Measurements from ENCODE around the gene PDE4D.

The PDE4D gene

DNA sequence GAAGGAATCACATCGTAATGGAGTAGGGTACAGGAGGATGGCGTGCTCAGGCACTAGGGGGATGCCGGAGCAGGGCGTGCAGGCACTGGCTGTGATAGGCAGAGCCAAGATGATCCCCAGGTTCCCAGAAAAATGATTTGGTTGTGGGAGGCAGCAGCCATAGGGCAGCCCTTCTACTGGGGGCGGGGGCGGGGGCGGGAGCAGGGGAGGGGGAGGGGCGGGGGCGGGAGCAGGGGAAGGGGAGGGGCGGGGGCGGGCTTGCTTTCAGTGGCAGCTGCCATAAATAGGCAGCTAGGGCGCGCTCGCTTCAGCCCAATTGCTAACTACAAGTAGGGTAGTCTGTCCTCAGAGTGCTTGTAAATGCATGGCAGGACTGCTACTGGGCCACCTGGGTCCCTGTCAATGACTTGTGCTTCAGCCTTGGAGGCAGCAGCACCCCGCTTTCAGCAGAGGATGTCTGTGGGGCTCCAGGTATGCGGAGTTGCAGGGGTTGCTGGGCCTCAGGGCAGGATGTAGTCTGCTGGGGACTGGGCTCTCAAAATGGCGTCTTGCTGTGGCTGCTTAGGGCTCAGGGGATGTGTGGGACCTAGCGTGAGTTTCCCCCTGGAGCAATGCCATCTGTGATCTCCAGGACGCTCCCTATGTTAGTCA is 956.4 kb downstream of the PDE4D start:
- no peak for DNase-seq (ENCODE audit: low read depth in 1 of 2, low spot score in 1 of 2)
- Histone ChIP-seq H3K4me3 (replicated peaks; ENCODE audit: insufficient read depth, low read length) (no peak overlapping the region), H3K27ac (replicated peaks) (no peak overlapping the region), H3K27me3 (ENCODE audit: insufficient read depth, poor library complexity, severe bottlenecking) (no peaks in the 10 kb centered on the region)
- no peak for TF ChIP-seq SPI1 (IDR thresholded peaks at IDR 0.05; ENCODE audit: borderline replicate concordance, low read depth)
- TF ChIP-seq, protein P1, sequence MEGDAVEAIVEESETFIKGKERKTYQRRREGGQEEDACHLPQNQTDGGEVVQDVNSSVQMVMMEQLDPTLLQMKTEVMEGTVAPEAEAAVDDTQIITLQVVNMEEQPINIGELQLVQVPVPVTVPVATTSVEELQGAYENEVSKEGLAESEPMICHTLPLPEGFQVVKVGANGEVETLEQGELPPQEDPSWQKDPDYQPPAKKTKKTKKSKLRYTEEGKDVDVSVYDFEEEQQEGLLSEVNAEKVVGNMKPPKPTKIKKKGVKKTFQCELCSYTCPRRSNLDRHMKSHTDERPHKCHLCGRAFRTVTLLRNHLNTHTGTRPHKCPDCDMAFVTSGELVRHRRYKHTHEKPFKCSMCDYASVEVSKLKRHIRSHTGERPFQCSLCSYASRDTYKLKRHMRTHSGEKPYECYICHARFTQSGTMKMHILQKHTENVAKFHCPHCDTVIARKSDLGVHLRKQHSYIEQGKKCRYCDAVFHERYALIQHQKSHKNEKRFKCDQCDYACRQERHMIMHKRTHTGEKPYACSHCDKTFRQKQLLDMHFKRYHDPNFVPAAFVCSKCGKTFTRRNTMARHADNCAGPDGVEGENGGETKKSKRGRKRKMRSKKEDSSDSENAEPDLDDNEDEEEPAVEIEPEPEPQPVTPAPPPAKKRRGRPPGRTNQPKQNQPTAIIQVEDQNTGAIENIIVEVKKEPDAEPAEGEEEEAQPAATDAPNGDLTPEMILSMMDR (IDR thresholded peaks at IDR 0.05; ENCODE audit: insufficient read depth, low read length), result no peak
- no peak for TF ChIP-seq POLR2AphosphoS5 (IDR thresholded peaks at IDR 0.05; ENCODE audit: low read depth)
- no peak for TF ChIP-seq GABPA (IDR thresholded peaks at IDR 0.05; ENCODE audit: low read depth)
- TF ChIP-seq, protein P2, sequence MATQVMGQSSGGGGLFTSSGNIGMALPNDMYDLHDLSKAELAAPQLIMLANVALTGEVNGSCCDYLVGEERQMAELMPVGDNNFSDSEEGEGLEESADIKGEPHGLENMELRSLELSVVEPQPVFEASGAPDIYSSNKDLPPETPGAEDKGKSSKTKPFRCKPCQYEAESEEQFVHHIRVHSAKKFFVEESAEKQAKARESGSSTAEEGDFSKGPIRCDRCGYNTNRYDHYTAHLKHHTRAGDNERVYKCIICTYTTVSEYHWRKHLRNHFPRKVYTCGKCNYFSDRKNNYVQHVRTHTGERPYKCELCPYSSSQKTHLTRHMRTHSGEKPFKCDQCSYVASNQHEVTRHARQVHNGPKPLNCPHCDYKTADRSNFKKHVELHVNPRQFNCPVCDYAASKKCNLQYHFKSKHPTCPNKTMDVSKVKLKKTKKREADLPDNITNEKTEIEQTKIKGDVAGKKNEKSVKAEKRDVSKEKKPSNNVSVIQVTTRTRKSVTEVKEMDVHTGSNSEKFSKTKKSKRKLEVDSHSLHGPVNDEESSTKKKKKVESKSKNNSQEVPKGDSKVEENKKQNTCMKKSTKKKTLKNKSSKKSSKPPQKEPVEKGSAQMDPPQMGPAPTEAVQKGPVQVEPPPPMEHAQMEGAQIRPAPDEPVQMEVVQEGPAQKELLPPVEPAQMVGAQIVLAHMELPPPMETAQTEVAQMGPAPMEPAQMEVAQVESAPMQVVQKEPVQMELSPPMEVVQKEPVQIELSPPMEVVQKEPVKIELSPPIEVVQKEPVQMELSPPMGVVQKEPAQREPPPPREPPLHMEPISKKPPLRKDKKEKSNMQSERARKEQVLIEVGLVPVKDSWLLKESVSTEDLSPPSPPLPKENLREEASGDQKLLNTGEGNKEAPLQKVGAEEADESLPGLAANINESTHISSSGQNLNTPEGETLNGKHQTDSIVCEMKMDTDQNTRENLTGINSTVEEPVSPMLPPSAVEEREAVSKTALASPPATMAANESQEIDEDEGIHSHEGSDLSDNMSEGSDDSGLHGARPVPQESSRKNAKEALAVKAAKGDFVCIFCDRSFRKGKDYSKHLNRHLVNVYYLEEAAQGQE (IDR thresholded peaks at IDR 0.05; ENCODE audit: insufficient replicate concordance, low read depth), result no peak

DNA sequence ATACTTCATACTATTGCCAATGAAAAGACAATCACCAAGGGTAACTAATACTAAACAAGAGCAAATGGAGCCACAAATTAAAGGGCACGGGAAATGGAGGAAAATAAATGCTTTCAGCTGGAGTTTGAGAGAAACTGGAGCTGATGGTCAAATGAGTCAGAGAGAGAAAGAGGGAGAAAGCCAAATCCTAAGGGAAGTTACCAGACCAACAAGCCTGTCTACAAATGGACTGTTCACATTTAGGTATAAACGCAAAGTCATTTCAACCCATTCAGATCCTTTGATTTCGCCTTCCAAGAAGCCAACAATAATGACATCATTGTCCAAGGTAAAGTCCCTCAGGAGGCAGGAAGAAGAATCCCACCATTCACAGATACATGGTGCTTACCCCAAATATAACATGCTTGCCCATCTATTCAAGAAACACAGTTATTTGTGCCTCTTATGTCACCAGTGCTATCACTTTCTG is 958.9 kb downstream of the PDE4D start:
- Histone ChIP-seq H3K4me3 (replicated peaks; ENCODE audit: insufficient read depth, low read length) (no peak overlapping the region), H3K27me3 (ENCODE audit: insufficient read depth, poor library complexity, severe bottlenecking) (no peaks in the 10 kb centered on the region), H3K27ac (replicated peaks) (no peak overlapping the region)
- DNase-seq (ENCODE audit: low read depth in 1 of 2, low spot score in 1 of 2), result no peak
- TF ChIP-seq POLR2AphosphoS5 (IDR thresholded peaks at IDR 0.05; ENCODE audit: low read depth), result no peak
- no peak for TF ChIP-seq SPI1 (IDR thresholded peaks at IDR 0.05; ENCODE audit: borderline replicate concordance, low read depth)
- no peak for TF ChIP-seq GABPA (IDR thresholded peaks at IDR 0.05; ENCODE audit: low read depth)
- TF ChIP-seq, protein P1 (IDR thresholded peaks at IDR 0.05; ENCODE audit: insufficient read depth, low read length), result no peak
- TF ChIP-seq, protein P2 (IDR thresholded peaks at IDR 0.05; ENCODE audit: insufficient replicate concordance, low read depth), result no peak

DNA sequence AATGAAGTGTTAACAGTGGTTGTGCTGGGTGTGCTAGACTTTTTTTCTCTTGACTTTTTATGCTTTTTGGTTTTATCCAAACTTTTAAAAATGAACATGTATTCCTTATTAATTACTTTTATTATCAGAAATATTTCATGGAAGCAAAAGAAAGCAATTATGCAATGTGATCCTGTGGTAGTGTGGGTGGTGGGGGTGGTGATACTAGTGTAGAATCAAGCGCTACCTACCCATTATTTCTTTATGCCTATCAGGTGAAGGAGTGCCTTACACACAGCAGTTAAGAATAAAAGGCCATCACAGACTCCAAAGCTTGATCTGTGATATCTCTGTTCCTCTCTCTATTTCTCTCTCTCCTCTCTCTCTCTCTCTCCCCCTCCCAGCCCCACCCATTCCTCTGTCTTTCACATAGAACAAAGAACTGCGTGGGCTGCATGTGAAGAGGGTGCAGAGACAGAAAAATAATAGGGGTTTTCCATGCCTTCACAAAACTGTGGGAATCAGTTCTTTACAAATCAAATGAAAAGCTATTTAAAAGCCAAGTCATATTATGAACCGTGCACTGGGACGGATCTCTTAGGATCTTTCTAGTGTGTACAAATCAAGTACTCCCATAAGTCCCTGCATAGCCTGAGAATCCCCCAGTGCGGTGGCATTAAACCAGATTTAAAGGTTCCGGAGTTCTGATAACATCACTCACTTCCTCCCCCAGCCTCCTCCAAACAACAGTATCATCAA is 959.5 kb downstream of the PDE4D start:
- no peaks in the 10 kb centered on the region for H3K27me3 ChIP-seq (ENCODE audit: insufficient read depth, poor library complexity, severe bottlenecking)
- DNase-seq (ENCODE audit: low read depth in 1 of 2, low spot score in 1 of 2), result no peak
- H3K4me3 ChIP-seq (replicated peaks; ENCODE audit: insufficient read depth, low read length), result no peak overlapping the region
- TF ChIP-seq, protein P1 (IDR thresholded peaks at IDR 0.05; ENCODE audit: insufficient read depth, low read length), result no peak
- TF ChIP-seq SPI1 (IDR thresholded peaks at IDR 0.05; ENCODE audit: borderline replicate concordance, low read depth) (no peak), GABPA (IDR thresholded peaks at IDR 0.05; ENCODE audit: low read depth) (no peak), POLR2AphosphoS5 (IDR thresholded peaks at IDR 0.05; ENCODE audit: low read depth) (no peak)
- TF ChIP-seq, protein P2 (IDR thresholded peaks at IDR 0.05; ENCODE audit: insufficient replicate concordance, low read depth), result no peak
- no peak overlapping the region for H3K27ac ChIP-seq (replicated peaks)
